HG03575 (cell line): ENCODE measurements around the gene PRR27.
"Not testable (repeated sequence)": the region's sequence is repeated elsewhere in the genome, so short reads cannot be mapped to it uniquely, and the experiment has no call there.

Experiments used
- ATAC-seq: cut with Tn5 transposase; IDR thresholded peaks from one replicate; pipeline ENCODE4 v1.9.1; 2021; ENCODE audit not compliant: unreplicated experiment, insufficient number of reproducible peaks, low FRiP score; ENCODE audit errors: extremely low read depth

The PRR27 gene

DNA sequence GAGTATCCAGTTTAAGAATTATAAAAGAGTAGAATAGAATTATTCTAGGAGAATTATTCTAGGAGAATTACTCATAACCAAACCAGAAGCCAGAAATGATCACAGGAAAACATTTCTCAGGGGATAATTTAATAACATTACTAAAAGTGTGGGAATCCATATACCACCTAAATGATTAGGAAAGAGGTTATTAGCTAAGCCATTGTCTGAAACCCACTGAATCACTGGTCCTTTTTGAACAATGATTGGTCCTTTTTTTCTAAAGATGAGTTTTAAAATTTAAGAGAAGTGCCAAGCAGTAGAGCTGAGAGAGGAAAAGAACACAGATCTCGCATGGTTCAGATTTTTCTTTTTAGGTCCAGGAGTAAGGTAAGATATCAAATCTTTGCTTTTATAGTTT is 41.4 kb downstream of the PRR27 start, which contains the start of gene ODAM:
TSS of gene ODAM (plus strand) at position 301 of the 400 bp plus-strand sequence. CDS start 819 bp downstream, outside the sequence.
- ATAC-seq, result no peak

DNA sequence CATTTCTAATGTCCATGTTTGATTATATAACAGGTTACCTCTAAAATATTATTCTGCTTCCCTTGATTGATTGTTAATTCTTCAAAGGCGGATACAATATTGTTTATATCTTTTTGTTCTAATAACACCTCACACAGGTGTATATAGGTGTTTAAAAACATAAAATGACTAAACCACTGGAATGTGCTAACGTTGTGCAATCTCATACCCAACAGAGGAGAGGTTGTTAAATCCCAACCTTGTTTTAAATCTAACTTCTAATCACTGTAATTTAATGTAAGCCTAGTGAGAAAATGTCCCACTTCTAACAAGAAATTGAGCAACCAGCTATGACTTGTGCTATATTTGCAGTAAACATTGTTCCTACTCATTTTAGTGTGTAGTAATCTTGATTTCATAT is 42.8 kb downstream of the PRR27 start:
- no peak for ATAC-seq

DNA sequence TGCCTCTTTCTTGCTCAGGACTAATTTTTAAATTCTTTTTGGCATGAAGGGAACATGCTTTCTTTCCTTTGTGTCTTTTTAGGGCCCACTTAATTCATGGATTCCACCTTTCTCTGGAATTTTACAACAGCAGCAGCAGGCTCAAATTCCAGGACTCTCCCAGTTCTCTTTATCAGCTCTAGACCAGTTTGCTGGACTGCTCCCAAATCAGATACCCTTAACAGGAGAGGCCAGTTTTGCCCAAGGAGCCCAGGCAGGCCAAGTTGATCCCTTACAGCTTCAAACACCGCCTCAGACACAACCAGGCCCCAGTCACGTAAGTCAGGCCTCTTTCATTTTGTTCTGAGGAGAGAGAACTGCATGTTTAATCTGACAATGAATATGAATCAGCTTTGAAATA is 43.8 kb downstream of the PRR27 start:
- no peak for ATAC-seq

DNA sequence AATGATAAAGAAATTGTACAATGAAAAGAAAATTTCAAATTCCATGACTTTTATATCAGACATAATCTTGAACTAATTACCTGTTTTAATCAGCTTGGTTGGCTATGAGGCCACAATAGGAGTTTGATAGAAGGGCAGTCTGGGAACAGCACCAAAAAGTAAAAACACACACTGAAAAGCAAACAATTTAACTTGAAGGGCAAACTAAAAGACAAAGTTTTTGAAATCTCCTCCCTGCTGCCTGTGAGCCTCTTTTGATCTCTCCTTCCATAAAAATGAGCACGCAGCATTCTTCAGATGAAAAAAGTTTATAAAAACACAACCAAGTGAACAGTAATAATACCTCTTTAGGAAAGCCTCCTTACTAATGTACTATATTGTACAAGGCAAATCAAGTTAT is 49.6 kb downstream of the PRR27 start:
- no peak for ATAC-seq

DNA sequence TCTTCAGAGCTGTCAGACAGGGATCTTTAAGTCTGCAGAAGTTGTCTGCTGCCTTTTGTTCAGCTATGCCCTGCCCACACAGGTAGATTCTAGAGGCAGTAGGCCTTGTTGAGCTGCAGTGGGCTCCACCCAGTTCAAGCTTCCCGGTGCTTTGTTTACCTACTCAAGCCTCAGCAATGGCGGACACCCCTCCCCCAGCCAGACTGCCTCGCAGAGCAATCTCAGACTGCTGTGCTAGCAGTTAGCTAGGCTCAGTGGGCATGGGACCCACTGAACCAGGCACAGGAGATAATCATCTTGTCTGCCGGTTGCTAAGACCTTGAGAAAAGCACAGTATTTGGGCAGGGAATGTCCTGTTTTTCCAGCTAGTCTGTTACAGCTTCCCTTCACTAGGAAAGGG is 58.7 kb downstream of the PRR27 start:
- ATAC-seq, result not testable (repeated sequence)
